ENCODE measurements around the gene UGT8. TPM values are rescaled to one million over a fixed set of nuclear protein-coding genes. Genes with fewer than 3 reads are reported as not detected.
"Not testable (repeated sequence)": the region's sequence is repeated elsewhere in the genome, so short reads cannot be mapped to it uniquely, and the experiment has no call there.

The UGT8 gene
- polyA plus RNA-seq, 1 experiment: not detected

DNA sequence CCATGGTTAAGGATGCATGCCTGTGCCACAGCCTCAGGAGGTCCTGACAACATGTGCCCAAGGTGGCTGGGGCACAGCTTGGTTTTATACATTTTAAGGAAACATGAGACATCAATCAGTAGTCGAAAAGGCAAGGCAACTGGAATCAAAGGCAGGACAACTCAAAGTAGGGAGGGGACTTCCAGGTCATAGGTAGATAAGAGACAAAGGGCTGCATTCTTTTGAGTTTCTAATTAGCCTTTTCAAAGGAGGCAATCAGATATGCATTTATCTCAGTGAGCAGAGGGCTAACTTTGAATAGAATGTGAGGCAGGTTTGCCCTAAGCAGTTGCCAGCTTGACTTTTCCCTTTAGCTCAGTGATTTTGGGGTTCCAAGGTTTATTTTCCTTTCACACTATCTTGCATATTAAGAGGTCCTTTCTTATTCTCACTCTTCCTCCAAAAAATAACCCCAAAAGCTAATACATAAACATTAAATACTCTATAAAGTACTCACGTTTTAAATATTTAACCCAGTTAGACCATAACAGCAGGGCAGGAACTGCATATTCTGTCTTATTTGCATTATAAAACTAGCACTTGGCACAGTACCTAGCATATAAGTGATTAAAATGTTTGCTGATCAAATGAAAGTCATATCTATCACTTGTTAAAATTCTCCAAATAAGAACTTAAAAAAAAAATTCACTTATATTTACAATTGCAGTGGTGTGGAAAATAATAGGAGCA lies 36.3 kb upstream of the UGT8 start:
- TF ChIP-seq, protein P1, sequence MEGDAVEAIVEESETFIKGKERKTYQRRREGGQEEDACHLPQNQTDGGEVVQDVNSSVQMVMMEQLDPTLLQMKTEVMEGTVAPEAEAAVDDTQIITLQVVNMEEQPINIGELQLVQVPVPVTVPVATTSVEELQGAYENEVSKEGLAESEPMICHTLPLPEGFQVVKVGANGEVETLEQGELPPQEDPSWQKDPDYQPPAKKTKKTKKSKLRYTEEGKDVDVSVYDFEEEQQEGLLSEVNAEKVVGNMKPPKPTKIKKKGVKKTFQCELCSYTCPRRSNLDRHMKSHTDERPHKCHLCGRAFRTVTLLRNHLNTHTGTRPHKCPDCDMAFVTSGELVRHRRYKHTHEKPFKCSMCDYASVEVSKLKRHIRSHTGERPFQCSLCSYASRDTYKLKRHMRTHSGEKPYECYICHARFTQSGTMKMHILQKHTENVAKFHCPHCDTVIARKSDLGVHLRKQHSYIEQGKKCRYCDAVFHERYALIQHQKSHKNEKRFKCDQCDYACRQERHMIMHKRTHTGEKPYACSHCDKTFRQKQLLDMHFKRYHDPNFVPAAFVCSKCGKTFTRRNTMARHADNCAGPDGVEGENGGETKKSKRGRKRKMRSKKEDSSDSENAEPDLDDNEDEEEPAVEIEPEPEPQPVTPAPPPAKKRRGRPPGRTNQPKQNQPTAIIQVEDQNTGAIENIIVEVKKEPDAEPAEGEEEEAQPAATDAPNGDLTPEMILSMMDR (IDR thresholded peaks at IDR 0.05; ENCODE audit: low read depth, low read length): no peak
- POLR2A ChIA-PET: interaction anchor here (0.6 kb wide), 1 partner anchor 1879 kb away, joined by 3 read pairs; no protein-coding TSS in a partner anchor
- no peak for DNase-seq (ENCODE audit: low read depth, low spot score)
- Histone ChIP-seq H3K9me3 (ENCODE audit: control insufficient read depth, insufficient read depth, low read length) (no peaks in the 10 kb centered on the region), H3K27me3 (ENCODE audit: control insufficient read depth, insufficient read depth, low read length) (no peaks in the 10 kb centered on the region), H3K27ac (ENCODE audit: low read depth, low read length) (no peak overlapping the region), H3K4me3 (ENCODE audit: low read depth, low read length) (no peak overlapping the region)
- CTCF ChIA-PET: no interaction called here

DNA sequence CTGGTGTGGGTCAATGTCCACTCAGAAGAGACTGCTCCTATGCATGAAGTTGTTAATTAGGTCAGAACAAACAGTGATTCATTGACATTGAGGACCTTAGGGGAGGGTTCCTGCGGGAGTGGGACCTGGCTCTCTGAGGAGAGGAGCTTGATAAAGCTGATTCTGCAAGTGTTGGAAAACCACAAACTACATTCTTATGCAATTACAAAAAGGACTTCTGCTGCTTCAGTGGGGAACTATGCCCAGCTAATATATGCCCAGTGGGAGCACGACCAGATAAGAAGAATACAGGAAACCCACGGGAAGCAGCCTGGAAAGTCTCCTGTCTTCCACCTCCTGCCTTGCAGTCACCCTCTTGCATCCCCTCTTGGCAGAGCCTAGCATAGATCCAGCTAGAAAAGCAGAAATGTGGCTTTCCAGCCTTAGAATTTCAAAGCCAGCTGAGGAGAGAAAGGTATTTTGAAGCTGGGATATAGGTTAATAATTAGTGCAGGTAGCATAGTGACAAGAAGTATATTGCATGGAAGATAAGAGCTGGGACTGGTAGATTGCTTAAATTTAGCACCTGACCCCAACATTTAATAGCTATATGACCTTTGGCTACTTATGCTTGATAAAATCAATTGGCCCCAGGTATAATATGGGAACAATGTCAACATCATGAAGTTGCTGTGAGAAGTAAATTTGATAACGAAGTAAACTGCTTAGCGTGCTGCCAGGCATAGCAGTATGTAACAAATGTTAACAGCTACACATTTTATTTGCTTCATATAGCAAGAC lies 34.9 kb upstream of the UGT8 start:
- Histone ChIP-seq H3K9me3 (ENCODE audit: control insufficient read depth, insufficient read depth, low read length) (no peaks in the 10 kb centered on the region), H3K27me3 (ENCODE audit: control insufficient read depth, insufficient read depth, low read length) (no peaks in the 10 kb centered on the region), H3K27ac (ENCODE audit: low read depth, low read length) (no peak overlapping the region), H3K4me3 (ENCODE audit: low read depth, low read length) (no peak overlapping the region)
- CTCF ChIA-PET: no interaction called here
- POLR2A ChIA-PET: no interaction called here
- TF ChIP-seq, protein P1 (IDR thresholded peaks at IDR 0.05; ENCODE audit: low read depth, low read length): no peak
- no peak for DNase-seq (ENCODE audit: low read depth, low spot score)

DNA sequence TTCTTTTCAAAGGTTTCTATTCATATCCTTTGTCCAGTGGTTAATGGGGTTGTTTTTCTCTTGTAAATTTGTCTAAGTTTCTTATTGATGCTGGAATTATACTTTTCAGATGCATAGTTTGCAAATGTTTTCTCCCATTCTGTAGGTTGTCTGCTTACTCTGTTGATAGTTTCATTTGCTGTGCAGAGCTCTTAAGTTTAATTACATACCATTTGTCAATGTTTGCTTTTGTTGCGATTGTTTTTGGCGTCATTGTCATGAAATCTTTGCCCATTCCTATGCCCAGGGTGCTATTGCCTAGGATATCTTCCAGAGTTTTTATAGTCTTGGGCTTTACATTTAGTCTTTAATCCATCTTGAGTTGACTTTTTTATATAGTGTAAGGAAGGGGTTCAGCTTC lies 21.2 kb upstream of the UGT8 start:
- Histone ChIP-seq H3K27me3 (ENCODE audit: control insufficient read depth, insufficient read depth, low read length) (no peaks in the 10 kb centered on the region), H3K4me3 (ENCODE audit: low read depth, low read length) (no peak overlapping the region), H3K27ac (ENCODE audit: low read depth, low read length) (no peak overlapping the region), H3K9me3 (ENCODE audit: control insufficient read depth, insufficient read depth, low read length) (no peaks in the 10 kb centered on the region)
- DNase-seq (ENCODE audit: low read depth, low spot score): no peak
- ChIA-PET POLR2A (no interaction called here), CTCF (no interaction called here)
- TF ChIP-seq, protein P1 (IDR thresholded peaks at IDR 0.05; ENCODE audit: low read depth, low read length): no peak

- Histone ChIP-seq H3K27me3 (ENCODE audit: control insufficient read depth, insufficient read depth, low read length) (no peaks in the 10 kb centered on the region), H3K27ac (ENCODE audit: low read depth, low read length) (no peak overlapping the region), H3K4me3 (ENCODE audit: low read depth, low read length) (no peak overlapping the region), H3K9me3 (ENCODE audit: control insufficient read depth, insufficient read depth, low read length) (no peaks in the 10 kb centered on the region)
- CTCF ChIA-PET: no interaction called here
- DNase-seq (ENCODE audit: low read depth, low spot score): no peak
- TF ChIP-seq, protein P1 (IDR thresholded peaks at IDR 0.05; ENCODE audit: low read depth, low read length): no peak
- POLR2A ChIA-PET: no interaction called here
These were observed 16.0 kb upstream of the UGT8 start for GRCh38 chr4:114582621-114583020.

GRCh38 chr4:114588305-114588704 lies 10.3 kb upstream of the UGT8 start:
- TF ChIP-seq, protein P1 (IDR thresholded peaks at IDR 0.05; ENCODE audit: low read depth, low read length): no peak
- CTCF ChIA-PET: no interaction called here
- H3K27me3 ChIP-seq (ENCODE audit: control insufficient read depth, insufficient read depth, low read length): peaks cover 2% of the 10 kb centered on the region
- H3K9me3 ChIP-seq (ENCODE audit: control insufficient read depth, insufficient read depth, low read length): no peaks in the 10 kb centered on the region
- H3K27ac ChIP-seq (ENCODE audit: low read depth, low read length): no peak overlapping the region
- DNase-seq (ENCODE audit: low read depth, low spot score): no peak
- no peak overlapping the region for H3K4me3 ChIP-seq (ENCODE audit: low read depth, low read length)
- POLR2A ChIA-PET: no interaction called here

- POLR2A ChIA-PET; DNase-seq (ENCODE audit: low read depth, low spot score); H3K27ac ChIP-seq (ENCODE audit: low read depth, low read length); H3K9me3 ChIP-seq (ENCODE audit: control insufficient read depth, insufficient read depth, low read length); CTCF ChIA-PET; H3K4me3 ChIP-seq (ENCODE audit: low read depth, low read length); H3K27me3 ChIP-seq (ENCODE audit: control insufficient read depth, insufficient read depth, low read length): not testable (repeated sequence)
These were observed 8.2 kb upstream of the UGT8 start for GRCh38 chr4:114590360-114590759.

Data from AG04450 (cell line).